Umbilical cord (tissue), 2 donors: ENCODE measurements around the gene SUPT3H. TPM values are rescaled to one million over a fixed set of nuclear protein-coding genes. Genes with fewer than 3 reads are reported as not detected.
A peak's percentile ranks its signal among the peaks of the same experiment; 100 is the strongest.

ENCODE experiments used
- DNase-seq: peaks from one replicate; pipeline ENCODE4 v3.0.0-alpha.2; 2015; ENCODE audit warnings: low spot score
- total RNA-seq: library from RNA; depleted of rRNA; stranded (reverse); fragments of >200 nt; gene quantifications from one replicate; pipeline ENCODE4 v1.2.3, GENCODE V29; 2014; ENCODE audit warnings: low replicate concordance; ENCODE audit not compliant: insufficient read depth

SUPT3H gene
- total RNA-seq, 1 donor from 2014 or later: 6.5 TPM

- DNase-seq: no peak
Observed at GRCh38 chr6:44842616-44843015, 535.1 kb downstream of the SUPT3H start.

- no peak for DNase-seq
Observed at GRCh38 chr6:44841829-44842228, 535.9 kb downstream of the SUPT3H start.

- DNase-seq: no peak
Observed at GRCh38 chr6:44837741-44838140, 540.0 kb downstream of the SUPT3H start.

GRCh38 chr6:44837255-44837654 is 540.5 kb downstream of the SUPT3H start:
- DNase-seq: no peak

GRCh38 chr6:44833248-44833647 is 544.5 kb downstream of the SUPT3H start:
- no peak for DNase-seq

- DNase-seq: peak; percentile 32
Observed at GRCh38 chr6:44831002-44831610, 546.6 kb downstream of the SUPT3H start.

GRCh38 chr6:44829836-44830235 is 547.9 kb downstream of the SUPT3H start:
- no peak for DNase-seq

GRCh38 chr6:44828780-44829179 is 549.0 kb downstream of the SUPT3H start:
- DNase-seq: peak; percentile 8

GRCh38 chr6:44826025-44826676 is 551.6 kb downstream of the SUPT3H start:
- DNase-seq: no peak

- no peak for DNase-seq
Observed at GRCh38 chr6:44825273-44825672, 552.5 kb downstream of the SUPT3H start.

- no peak for DNase-seq
Observed at GRCh38 chr6:44824567-44824966, 553.2 kb downstream of the SUPT3H start.

GRCh38 chr6:44820759-44821158 is 557.0 kb downstream of the SUPT3H start:
- no peak for DNase-seq

GRCh38 chr6:44820321-44820720 is 557.4 kb downstream of the SUPT3H start:
- DNase-seq: no peak

GRCh38 chr6:44811456-44811855 is 566.3 kb downstream of the SUPT3H start:
- DNase-seq: no peak

GRCh38 chr6:44809258-44809657 is 568.5 kb downstream of the SUPT3H start:
- no peak for DNase-seq

GRCh38 chr6:44808148-44808547 is 569.6 kb downstream of the SUPT3H start:
- no peak for DNase-seq

- DNase-seq: no peak
Observed at GRCh38 chr6:44806656-44807055, 571.1 kb downstream of the SUPT3H start.

- peak; percentile 38 for DNase-seq
Observed at GRCh38 chr6:44805238-44805846, 572.4 kb downstream of the SUPT3H start.

- no peak for DNase-seq
Observed at GRCh38 chr6:44804546-44805159, 573.1 kb downstream of the SUPT3H start.

GRCh38 chr6:44804016-44804415 is 573.7 kb downstream of the SUPT3H start:
- no peak for DNase-seq

- DNase-seq: no peak
Observed at GRCh38 chr6:44800784-44801592, 576.7 kb downstream of the SUPT3H start.
